Loucy (cell line): Measurements from ENCODE around the gene DTNA.

Source experiments
- H2AFZ ChIP-seq: fragments of 200-600 bp; sonication (generic); 2 replicates; pipeline ENCODE4 v1.6.0; 2016; ENCODE audit warnings: antibody characterized with exemption, mild to moderate bottlenecking, low read length, moderate library complexity
- H3F3A ChIP-seq: fragments of 200-600 bp; 2 replicates; pipeline ENCODE4 v1.6.0; 2016; ENCODE audit warnings: antibody characterized with exemption, low read depth, mild to moderate bottlenecking
- H3K27me3 ChIP-seq: fragments of 200-600 bp; sonication (generic); 2 replicates; pipeline ENCODE4 v1.6.1; 2014; ENCODE audit warnings: low read length, mild to moderate bottlenecking; ENCODE audit not compliant: insufficient read depth, poor library complexity, severe bottlenecking
- H3K36me3 ChIP-seq: fragments of 200-600 bp; sonication (generic); 2 replicates; pipeline ENCODE4 v1.6.1; 2016; ENCODE audit warnings: low read length; ENCODE audit not compliant: insufficient read depth
- H3K4me1 ChIP-seq: fragments of 200-600 bp; sonication (generic); 2 replicates; pipeline ENCODE4 v1.5.1; 2014; ENCODE audit warnings: low read length, mild to moderate bottlenecking; ENCODE audit not compliant: insufficient read depth, poor library complexity, severe bottlenecking
- H3K4me2 ChIP-seq: fragments of 200-600 bp; sonication (generic); 2 replicates; pipeline ENCODE4 v1.6.0; 2014; ENCODE audit warnings: antibody characterized with exemption, low read length, low read depth, mild to moderate bottlenecking; ENCODE audit not compliant: poor library complexity, severe bottlenecking
- H3K4me3 ChIP-seq: fragments of 200-600 bp; sonication (generic); 2 replicates; pipeline ENCODE4 v1.5.1; 2014; ENCODE audit warnings: low read length, mild to moderate bottlenecking, mixed read lengths; ENCODE audit not compliant: poor library complexity, severe bottlenecking
- H3K79me2 ChIP-seq: fragments of 200-600 bp; sonication (generic); 2 replicates; pipeline ENCODE4 v1.6.1; 2014; ENCODE audit warnings: low read length; ENCODE audit not compliant: insufficient read depth
- H3K9ac ChIP-seq: fragments of 200-600 bp; sonication (generic); 2 replicates; pipeline ENCODE4 v1.6.0; 2014; ENCODE audit warnings: mild to moderate bottlenecking, low read depth, low read length, moderate library complexity; ENCODE audit not compliant: poor library complexity, severe bottlenecking
- H3K9me2 ChIP-seq: fragments of 200-600 bp; sonication (generic); replicated peaks from 2 replicates; pipeline ENCODE4 v1.6.1; 2016; ENCODE audit warnings: low read depth, low read length, mixed read lengths
- H3K9me3 ChIP-seq: fragments of 200-600 bp; sonication (generic); 2 replicates; pipeline ENCODE4 v1.6.1; 2014; ENCODE audit warnings: mild to moderate bottlenecking, antibody characterized with exemption, low read length, low read depth; ENCODE audit not compliant: insufficient read depth
- H4K20me1 ChIP-seq: fragments of 200-600 bp; sonication (generic); 2 replicates; pipeline ENCODE4 v1.6.0; 2014; ENCODE audit warnings: antibody characterized with exemption, low read length, mild to moderate bottlenecking; ENCODE audit not compliant: insufficient read depth, poor library complexity, severe bottlenecking
- CTCF ChIP-seq: fragments of 200-600 bp; sonication (generic); conservative IDR thresholded peaks from 2 replicates; pipeline ENCODE4 v1.5.1; 2014; ENCODE audit warnings: mild to moderate bottlenecking, antibody characterized with exemption, low read length
- EZH2phosphoT487 ChIP-seq: fragments of 200-600 bp; IDR thresholded peaks from 2 replicates; pipeline ENCODE4 v1.6.1; 2018; ENCODE audit warnings: antibody characterized with exemption, mild to moderate bottlenecking, moderate library complexity, borderline replicate concordance

DTNA gene

GRCh38 chr18:34859496-34859895 is 149.4 kb downstream of the DTNA start:
- no peaks in the 10 kb centered on the region for H3K27me3 ChIP-seq
- peak overlapping the region; percentile 80 for H3K4me2 ChIP-seq
- no peaks in the 10 kb centered on the region for H3K36me3 ChIP-seq
- H4K20me1 ChIP-seq, result no peaks in the 10 kb centered on the region
- H3K4me3 ChIP-seq, result no peak overlapping the region
- H3K9ac ChIP-seq, result no peak overlapping the region
- no peaks in the 10 kb centered on the region for H3K79me2 ChIP-seq
- H3K4me1 ChIP-seq, result peaks cover 18% of the 10 kb centered on the region
- H2AFZ ChIP-seq, result peak overlapping the region; percentile 50; the same call in 1 of the 2 replicates
- no peaks in the 10 kb centered on the region for H3F3A ChIP-seq
- H3K9me3 ChIP-seq, result no peaks in the 10 kb centered on the region
- H3K9me2 ChIP-seq, result no peaks in the 10 kb centered on the region
- no peak for TF ChIP-seq EZH2phosphoT487

GRCh38 chr18:34862561-34862960 is 152.5 kb downstream of the DTNA start:
- Histone ChIP-seq H4K20me1 (no peaks in the 10 kb centered on the region), H3K79me2 (no peaks in the 10 kb centered on the region), H3F3A (no peaks in the 10 kb centered on the region), H3K36me3 (no peaks in the 10 kb centered on the region), H3K9ac (no peak overlapping the region), H3K4me1 (peaks cover 25% of the 10 kb centered on the region), H3K9me3 (no peaks in the 10 kb centered on the region), H2AFZ (no peak overlapping the region), H3K27me3 (no peaks in the 10 kb centered on the region), H3K4me3 (no peak overlapping the region), H3K4me2 (no peak overlapping the region), H3K9me2 (no peaks in the 10 kb centered on the region)
- TF ChIP-seq CTCF (no peak), EZH2phosphoT487 (no peak)

GRCh38 chr18:34863702-34864101 is 153.6 kb downstream of the DTNA start:
- H2AFZ ChIP-seq, result peak overlapping the region; percentile 62
- no peaks in the 10 kb centered on the region for H3K36me3 ChIP-seq
- no peaks in the 10 kb centered on the region for H3K79me2 ChIP-seq
- TF ChIP-seq EZH2phosphoT487 (no peak), CTCF (no peak)
- H3K4me3 ChIP-seq, result no peak overlapping the region
- H3K9ac ChIP-seq, result no peak overlapping the region
- H3K9me2 ChIP-seq, result no peaks in the 10 kb centered on the region
- no peaks in the 10 kb centered on the region for H4K20me1 ChIP-seq
- no peaks in the 10 kb centered on the region for H3K27me3 ChIP-seq
- peaks cover 23% of the 10 kb centered on the region for H3K4me1 ChIP-seq
- no peak overlapping the region for H3K4me2 ChIP-seq
- no peaks in the 10 kb centered on the region for H3K9me3 ChIP-seq
- no peaks in the 10 kb centered on the region for H3F3A ChIP-seq

- TF ChIP-seq CTCF (no peak), EZH2phosphoT487 (no peak)
- Histone ChIP-seq H3K9me2 (no peaks in the 10 kb centered on the region), H4K20me1 (no peaks in the 10 kb centered on the region), H2AFZ (peak overlapping the region; percentile 64), H3K36me3 (no peaks in the 10 kb centered on the region), H3F3A (no peaks in the 10 kb centered on the region), H3K9ac (no peak overlapping the region), H3K4me3 (no peak overlapping the region), H3K9me3 (no peaks in the 10 kb centered on the region), H3K79me2 (no peaks in the 10 kb centered on the region), H3K4me2 (no peak overlapping the region), H3K4me1 (peaks cover 16% of the 10 kb centered on the region), H3K27me3 (no peaks in the 10 kb centered on the region)
Measured at GRCh38 chr18:34864836-34865497, 154.9 kb downstream of the DTNA start.
